Measurements from ENCODE around the gene C2CD3.

DNA sequence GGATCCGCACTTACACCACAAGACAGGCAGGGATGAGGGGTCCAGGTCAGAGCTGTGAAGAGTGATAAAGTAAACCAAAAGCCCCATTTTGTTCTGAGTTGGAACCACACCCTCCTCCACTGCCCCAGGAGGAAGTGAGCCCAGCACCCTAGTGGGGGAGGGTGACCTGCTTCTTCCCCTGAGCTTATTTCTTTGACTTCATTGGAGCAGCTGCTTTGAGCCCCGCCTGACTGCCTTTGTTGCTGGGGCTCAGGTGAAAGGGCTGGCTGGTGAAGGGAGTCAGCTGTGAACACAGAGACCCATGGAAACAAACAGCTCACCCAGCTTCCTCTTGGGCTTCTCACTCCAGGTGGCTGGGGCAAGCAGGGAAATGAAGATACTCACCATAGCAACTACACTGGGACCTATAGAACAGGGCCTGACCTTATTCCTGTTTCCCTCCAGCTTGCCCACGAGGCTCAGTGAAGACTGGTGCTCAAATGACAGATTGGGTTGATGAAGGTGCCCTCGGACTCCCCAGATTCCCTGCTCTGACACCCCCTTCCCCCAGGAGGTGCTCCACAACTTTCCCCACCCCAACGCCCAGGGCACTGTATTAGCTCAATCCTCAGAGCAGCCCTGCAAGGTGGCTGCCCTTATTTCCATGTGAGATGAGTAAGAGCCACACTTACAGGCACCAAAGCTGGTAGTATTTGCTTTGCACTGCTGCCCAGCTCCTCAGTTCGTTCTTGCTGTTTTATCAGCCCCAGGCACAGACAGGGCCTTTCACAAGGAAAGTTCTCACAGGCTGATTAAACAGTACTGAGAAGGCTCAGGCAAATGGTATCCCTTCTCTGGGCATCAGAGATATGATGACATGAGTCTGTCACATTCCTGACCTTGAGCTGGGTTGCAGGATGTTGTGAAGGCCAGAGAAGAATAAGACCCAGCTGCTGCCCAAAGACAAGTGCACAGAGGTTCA is 190.5 kb downstream of the C2CD3 start:
- TF ChIP-seq, protein P1, sequence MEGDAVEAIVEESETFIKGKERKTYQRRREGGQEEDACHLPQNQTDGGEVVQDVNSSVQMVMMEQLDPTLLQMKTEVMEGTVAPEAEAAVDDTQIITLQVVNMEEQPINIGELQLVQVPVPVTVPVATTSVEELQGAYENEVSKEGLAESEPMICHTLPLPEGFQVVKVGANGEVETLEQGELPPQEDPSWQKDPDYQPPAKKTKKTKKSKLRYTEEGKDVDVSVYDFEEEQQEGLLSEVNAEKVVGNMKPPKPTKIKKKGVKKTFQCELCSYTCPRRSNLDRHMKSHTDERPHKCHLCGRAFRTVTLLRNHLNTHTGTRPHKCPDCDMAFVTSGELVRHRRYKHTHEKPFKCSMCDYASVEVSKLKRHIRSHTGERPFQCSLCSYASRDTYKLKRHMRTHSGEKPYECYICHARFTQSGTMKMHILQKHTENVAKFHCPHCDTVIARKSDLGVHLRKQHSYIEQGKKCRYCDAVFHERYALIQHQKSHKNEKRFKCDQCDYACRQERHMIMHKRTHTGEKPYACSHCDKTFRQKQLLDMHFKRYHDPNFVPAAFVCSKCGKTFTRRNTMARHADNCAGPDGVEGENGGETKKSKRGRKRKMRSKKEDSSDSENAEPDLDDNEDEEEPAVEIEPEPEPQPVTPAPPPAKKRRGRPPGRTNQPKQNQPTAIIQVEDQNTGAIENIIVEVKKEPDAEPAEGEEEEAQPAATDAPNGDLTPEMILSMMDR (IDR thresholded peaks at IDR 0.05): no peak
- no peak for TF ChIP-seq POLR2A (IDR thresholded peaks at IDR 0.05)

Measured in body of pancreas (tissue), 4 donors.